Body of pancreas (tissue), 4 donors: Measurements from ENCODE around the gene HHATL.

Experiments
- POLR2A ChIP-seq, 3 donors: fragments of 450-650 bp; IDR thresholded peaks; one replicate each; pipeline ENCODE4 v1.6.1; 2016; ENCODE audit warnings: antibody characterized with exemption in 3 of 3, mild to moderate bottlenecking in 2 of 3
- TF ChIP-seq, protein P1 (sequence below), 7 experiments: fragments of 450-650 bp in 4 of 7; fragments of 200-600 bp in 3 of 7; sonication (generic) in 3 of 7; IDR thresholded peaks; one replicate each; pipeline ENCODE4 v1.5.1; 2016 to 2019; ENCODE audit warnings: antibody characterized with exemption in 7 of 7

DNA sequence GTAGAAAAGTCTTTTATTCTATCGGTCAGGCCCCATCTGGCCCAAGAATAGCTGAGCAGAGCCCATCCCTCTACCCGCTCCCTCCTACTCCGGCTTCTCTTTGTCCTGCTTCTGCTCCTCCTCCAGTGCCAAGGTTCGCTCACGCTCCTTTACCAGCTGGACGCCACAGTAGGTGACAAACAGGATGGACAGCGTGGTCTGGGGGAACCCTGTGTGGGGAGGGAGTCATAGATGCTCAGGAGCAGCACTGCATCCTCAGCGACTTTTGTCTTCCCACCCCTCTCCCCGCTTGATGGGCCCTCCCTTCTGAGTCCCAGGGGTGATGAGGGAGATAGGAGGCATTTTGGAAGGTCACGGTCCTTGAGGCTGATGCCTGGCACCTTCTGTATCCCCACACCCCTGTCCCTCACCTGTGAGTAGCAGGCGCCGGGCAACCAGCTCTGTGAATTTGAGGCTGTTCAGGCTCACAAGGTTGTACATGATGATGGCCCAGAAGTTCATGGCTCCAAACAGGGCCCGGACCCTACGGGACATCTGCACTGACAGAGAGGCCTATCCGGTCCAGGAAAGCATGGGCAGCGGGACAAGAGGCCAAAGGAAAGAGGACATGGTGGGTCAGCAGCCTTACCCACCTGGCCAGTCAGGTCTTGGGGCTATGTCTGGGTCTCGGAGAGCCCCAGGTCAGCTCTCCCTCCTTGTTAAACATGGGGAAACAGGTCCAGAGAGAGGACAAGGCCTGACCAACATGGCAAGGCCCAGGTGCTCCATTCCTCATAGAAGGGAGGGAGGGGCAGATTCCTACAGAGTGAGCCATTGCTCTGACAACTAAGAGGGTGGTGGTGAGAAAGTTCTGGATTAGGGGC lies 9.7 kb downstream of the HHATL start:
- TF ChIP-seq, protein P1, sequence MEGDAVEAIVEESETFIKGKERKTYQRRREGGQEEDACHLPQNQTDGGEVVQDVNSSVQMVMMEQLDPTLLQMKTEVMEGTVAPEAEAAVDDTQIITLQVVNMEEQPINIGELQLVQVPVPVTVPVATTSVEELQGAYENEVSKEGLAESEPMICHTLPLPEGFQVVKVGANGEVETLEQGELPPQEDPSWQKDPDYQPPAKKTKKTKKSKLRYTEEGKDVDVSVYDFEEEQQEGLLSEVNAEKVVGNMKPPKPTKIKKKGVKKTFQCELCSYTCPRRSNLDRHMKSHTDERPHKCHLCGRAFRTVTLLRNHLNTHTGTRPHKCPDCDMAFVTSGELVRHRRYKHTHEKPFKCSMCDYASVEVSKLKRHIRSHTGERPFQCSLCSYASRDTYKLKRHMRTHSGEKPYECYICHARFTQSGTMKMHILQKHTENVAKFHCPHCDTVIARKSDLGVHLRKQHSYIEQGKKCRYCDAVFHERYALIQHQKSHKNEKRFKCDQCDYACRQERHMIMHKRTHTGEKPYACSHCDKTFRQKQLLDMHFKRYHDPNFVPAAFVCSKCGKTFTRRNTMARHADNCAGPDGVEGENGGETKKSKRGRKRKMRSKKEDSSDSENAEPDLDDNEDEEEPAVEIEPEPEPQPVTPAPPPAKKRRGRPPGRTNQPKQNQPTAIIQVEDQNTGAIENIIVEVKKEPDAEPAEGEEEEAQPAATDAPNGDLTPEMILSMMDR (IDR thresholded peaks at IDR 0.05) = no peak
- no peak for TF ChIP-seq POLR2A (IDR thresholded peaks at IDR 0.05)
